GM12878 (cell line): ENCODE results near the gene KDM5C. TPM values are rescaled to one million over a fixed set of nuclear protein-coding genes. Genes with fewer than 3 reads are reported as not detected.

Experiments
- ATAC-seq: fragments of 200-7000 bp; cut with Tn5 transposase; 3 replicates; pipeline ENCODE4 v1.9.1; 2020; ENCODE audit warnings: mild to moderate bottlenecking, moderate library complexity
- BruUV-seq: library from RNA; stranded (reverse); fragments of 400-500 nt; replicated peaks from 2 replicates; lab custom pipeline; 2021; lab: Mats Ljungman, UMichigan
- CTCF ChIA-PET: fragments of 300-600 bp; sonication (Branson Sonifier 250); formaldehyde crosslinking; extraction: SDS; loops from one replicate; lab custom pipeline; 2021; ENCODE audit warnings: inconsistent platforms; lab: Yijun Ruan, JAX
- POLR2A ChIA-PET: fragments of 350-600 bp; formaldehyde crosslinking; extraction: SDS; loops from one replicate; lab custom pipeline; 2021; ENCODE audit warnings: inconsistent platforms; lab: Charles Lee
- RAD21 ChIA-PET: fragments of 300-600 bp; sonication (Branson Sonifier 250); formaldehyde crosslinking; loops from one replicate; lab custom pipeline; 2023; ENCODE audit warnings: antibody characterized with exemption; ENCODE audit not compliant: unreplicated experiment; lab: Charles Lee
- SMC1A ChIA-PET: fragments of 300-600 bp; sonication (Branson Sonifier 250); formaldehyde crosslinking; loops from one replicate; lab custom pipeline; 2023; ENCODE audit not compliant: unreplicated experiment, uncharacterized antibody; lab: Charles Lee
- DNase-seq: peaks from one replicate; pipeline ENCODE4 v3.0.0-alpha.2; 2011; ENCODE audit warnings: low read depth, low spot score
- FAIRE-seq: peaks from 3 replicates; lab custom pipeline; 2011; peaks lifted over from hg19 to GRCh38; lab: Jason Lieb, UNC
- H2AFZ ChIP-seq: 2 replicates; pipeline ENCODE4 v1.6.0; 2011; ENCODE audit warnings: low read depth, low read length, control low read depth; ENCODE audit not compliant: control insufficient read depth
- H3K27ac ChIP-seq: 2 replicates; pipeline ENCODE4 v1.5.1; 2011; ENCODE audit warnings: control low read depth; ENCODE audit not compliant: control insufficient read depth, insufficient read depth
- H3K27me3 ChIP-seq, 2 experiments: replicated peaks in 1 of 2; 2 replicates each; pipeline versions ENCODE4 v1.6.0 to v1.6.1; 2011; ENCODE audit warnings: low read length in 1 of 2; ENCODE audit not compliant: control insufficient read depth in 2 of 2, insufficient read depth in 2 of 2
- H3K36me3 ChIP-seq, 2 experiments: 2 replicates each; pipeline ENCODE4 v1.5.1; 2011; ENCODE audit warnings: low read length in 1 of 2; ENCODE audit not compliant: control insufficient read depth in 2 of 2, insufficient read depth in 2 of 2
- H3K4me1 ChIP-seq: 2 replicates; pipeline ENCODE4 v1.6.1; 2011; ENCODE audit warnings: mild to moderate bottlenecking, low read length, moderate library complexity, mixed read lengths; ENCODE audit not compliant: control insufficient read depth, insufficient read depth
- H3K4me2 ChIP-seq: 2 replicates; pipeline ENCODE4 v1.6.0; 2011; ENCODE audit warnings: control low read depth; ENCODE audit not compliant: control insufficient read depth, insufficient read depth
- H3K4me3 ChIP-seq: fragments of 200-600 bp; sonication (generic); 2 replicates; pipeline ENCODE4 v1.5.1; 2016
- H3K79me2 ChIP-seq: 2 replicates; pipeline ENCODE4 v1.6.0; 2011; ENCODE audit warnings: low read length; ENCODE audit not compliant: control insufficient read depth, insufficient read depth
- H3K9ac ChIP-seq: 2 replicates; pipeline ENCODE4 v1.8.0; 2011; ENCODE audit warnings: low read length, control low read depth, mixed read lengths; ENCODE audit not compliant: control insufficient read depth, insufficient read depth
- H3K9me3 ChIP-seq: replicated peaks from 3 replicates; pipeline ENCODE4 v1.5.1; 2011; ENCODE audit warnings: mild to moderate bottlenecking, low read length; ENCODE audit not compliant: control insufficient read depth, insufficient read depth
- H4K20me1 ChIP-seq: 2 replicates; pipeline ENCODE4 v1.6.0; 2011; ENCODE audit not compliant: control insufficient read depth, insufficient read depth
- CBX5 ChIP-seq: sonication (generic); IDR thresholded peaks from 2 replicates; pipeline ENCODE4 v1.6.1; 2016; ENCODE audit warnings: low read depth, moderate library complexity, mild to moderate bottlenecking, inconsistent platforms
- CEBPB ChIP-seq, 2 experiments: fragments of 150-350 bp in 1 of 2; IDR thresholded peaks; 2 replicates each; pipeline ENCODE4 v1.6.1; 2012 to 2014; ENCODE audit warnings: low read depth in 2 of 2, low read length in 2 of 2, borderline replicate concordance in 1 of 2, inconsistent platforms in 1 of 2
- ETV6 ChIP-seq, 2 experiments: fragments of 450-650 bp in 1 of 2; IDR thresholded peaks in 1 of 2; conservative IDR thresholded peaks in 1 of 2; 2 replicates each; pipeline ENCODE4 v1.6.1; 2014; ENCODE audit warnings: antibody characterized with exemption in 1 of 2, borderline replicate concordance in 1 of 2, low read depth in 1 of 2, mild to moderate bottlenecking in 1 of 2, moderate library complexity in 1 of 2
- HDGF ChIP-seq: fragments of 450-650 bp; IDR thresholded peaks from 2 replicates; pipeline ENCODE4 v1.6.1; 2016; ENCODE audit warnings: antibody characterized with exemption
- RCOR1 ChIP-seq: conservative IDR thresholded peaks from 2 replicates; pipeline ENCODE4 v1.6.1; 2012; ENCODE audit warnings: low read depth, low read length, improper control_type of control experiment
- WGBS: methylation state at CpG from one replicate; pipeline ENCODE4 v1.1.6; 2016; ENCODE audit warnings: low lambda C conversion rate; ENCODE audit not compliant: insufficient replicate concordance, insufficient coverage; ENCODE audit errors: missing lambda C conversion rate; 5-methylcytosine and 5-hydroxymethylcytosine counted together
- in situ Hi-C: fragments of 300-500 bp; cut with MboI; formaldehyde crosslinking; loops from 9 replicates; pipeline ENCODE4 v1.14.3; 2018; ENCODE audit warnings: mixed read lengths
- intact Hi-C: fragments of 100-400 bp; cut with micrococcal nuclease; formaldehyde crosslinking; loops from one replicate; pipeline ENCODE4 v1.14.2; 2022; ENCODE audit not compliant: unreplicated experiment
- polyA plus RNA-seq, 11 experiments: library from polyadenylated mRNA; depleted of rRNA in 4 of 11; unstranded in 6 of 11; stranded (reverse) in 5 of 11; fragments of >200 nt; fragmentation: Nextera tagmentation in 4 of 11; fragmentation: Illumina TruSeq in 1 of 11; extraction: Ambion mirVana in 4 of 11; extraction: Trizol in 1 of 11; gene quantifications; 1 replicate in 1 of 11; 2 replicates in 10 of 11; pipeline versions ENCODE4 v1.2.1 to v1.2.3, GENCODE V29; 2011 to 2016; ENCODE audit warnings: inconsistent platforms in 2 of 11, missing spikeins in 2 of 11, low read depth in 1 of 11
- total RNA-seq, 4 experiments: library from RNA; depleted of rRNA in 3 of 4; stranded (reverse); fragments of >200 nt in 3 of 4; fragmentation: Illumina TruSeq in 1 of 4; extraction: Trizol in 1 of 4; gene quantifications; 2 replicates each; pipeline versions ENCODE4 v1.2.1 to v1.2.3, GENCODE V29; 2013 to 2021
- TF ChIP-seq, protein P1 (sequence below): IDR thresholded peaks from 2 replicates; pipeline ENCODE4 v1.6.1; 2012; ENCODE audit warnings: improper control_type of control experiment, low read depth, low read length; ENCODE audit not compliant: insufficient replicate concordance
- TF ChIP-seq, protein P2 (sequence below), 3 experiments: IDR thresholded peaks in 2 of 3; conservative IDR thresholded peaks in 1 of 3; 2 replicates each; pipeline ENCODE4 v1.5.1; 2011; ENCODE audit warnings: low read depth in 3 of 3, low read length in 3 of 3, mild to moderate bottlenecking in 3 of 3, control low read depth in 2 of 3, moderate library complexity in 2 of 3, inconsistent platforms in 1 of 3, mixed read lengths in 1 of 3; ENCODE audit not compliant: control insufficient read depth in 2 of 3, insufficient read depth in 1 of 3; ENCODE audit errors: extremely low read depth in 1 of 3

Gene KDM5C
- total and polyA plus RNA-seq, 10 of the 15 experiments (the other 5 are each of a cell fraction or from before 2014, with no cell fraction given), result 1.5 to 110 (median 53.0) TPM

DNA sequence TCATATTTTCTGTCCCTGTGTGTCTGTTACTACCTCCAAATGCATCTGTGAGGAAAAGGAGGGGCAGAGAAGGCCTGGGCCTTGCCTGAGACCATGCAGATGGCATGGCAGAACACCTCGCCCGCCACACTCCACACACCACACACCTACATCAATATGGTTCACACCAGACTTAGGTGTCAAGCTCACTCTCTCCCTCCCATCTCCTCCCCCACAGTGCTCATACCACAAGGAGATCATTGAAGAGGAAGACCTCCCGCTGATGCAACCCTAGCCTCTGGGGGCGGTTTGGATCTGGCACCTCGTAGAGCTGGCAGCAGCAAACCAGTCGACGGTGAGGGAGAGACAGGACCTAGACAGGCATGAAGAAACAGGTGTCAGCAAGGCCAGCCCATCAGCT is 16.6 kb upstream of the KDM5C start (continued):
- TF ChIP-seq, protein P1, sequence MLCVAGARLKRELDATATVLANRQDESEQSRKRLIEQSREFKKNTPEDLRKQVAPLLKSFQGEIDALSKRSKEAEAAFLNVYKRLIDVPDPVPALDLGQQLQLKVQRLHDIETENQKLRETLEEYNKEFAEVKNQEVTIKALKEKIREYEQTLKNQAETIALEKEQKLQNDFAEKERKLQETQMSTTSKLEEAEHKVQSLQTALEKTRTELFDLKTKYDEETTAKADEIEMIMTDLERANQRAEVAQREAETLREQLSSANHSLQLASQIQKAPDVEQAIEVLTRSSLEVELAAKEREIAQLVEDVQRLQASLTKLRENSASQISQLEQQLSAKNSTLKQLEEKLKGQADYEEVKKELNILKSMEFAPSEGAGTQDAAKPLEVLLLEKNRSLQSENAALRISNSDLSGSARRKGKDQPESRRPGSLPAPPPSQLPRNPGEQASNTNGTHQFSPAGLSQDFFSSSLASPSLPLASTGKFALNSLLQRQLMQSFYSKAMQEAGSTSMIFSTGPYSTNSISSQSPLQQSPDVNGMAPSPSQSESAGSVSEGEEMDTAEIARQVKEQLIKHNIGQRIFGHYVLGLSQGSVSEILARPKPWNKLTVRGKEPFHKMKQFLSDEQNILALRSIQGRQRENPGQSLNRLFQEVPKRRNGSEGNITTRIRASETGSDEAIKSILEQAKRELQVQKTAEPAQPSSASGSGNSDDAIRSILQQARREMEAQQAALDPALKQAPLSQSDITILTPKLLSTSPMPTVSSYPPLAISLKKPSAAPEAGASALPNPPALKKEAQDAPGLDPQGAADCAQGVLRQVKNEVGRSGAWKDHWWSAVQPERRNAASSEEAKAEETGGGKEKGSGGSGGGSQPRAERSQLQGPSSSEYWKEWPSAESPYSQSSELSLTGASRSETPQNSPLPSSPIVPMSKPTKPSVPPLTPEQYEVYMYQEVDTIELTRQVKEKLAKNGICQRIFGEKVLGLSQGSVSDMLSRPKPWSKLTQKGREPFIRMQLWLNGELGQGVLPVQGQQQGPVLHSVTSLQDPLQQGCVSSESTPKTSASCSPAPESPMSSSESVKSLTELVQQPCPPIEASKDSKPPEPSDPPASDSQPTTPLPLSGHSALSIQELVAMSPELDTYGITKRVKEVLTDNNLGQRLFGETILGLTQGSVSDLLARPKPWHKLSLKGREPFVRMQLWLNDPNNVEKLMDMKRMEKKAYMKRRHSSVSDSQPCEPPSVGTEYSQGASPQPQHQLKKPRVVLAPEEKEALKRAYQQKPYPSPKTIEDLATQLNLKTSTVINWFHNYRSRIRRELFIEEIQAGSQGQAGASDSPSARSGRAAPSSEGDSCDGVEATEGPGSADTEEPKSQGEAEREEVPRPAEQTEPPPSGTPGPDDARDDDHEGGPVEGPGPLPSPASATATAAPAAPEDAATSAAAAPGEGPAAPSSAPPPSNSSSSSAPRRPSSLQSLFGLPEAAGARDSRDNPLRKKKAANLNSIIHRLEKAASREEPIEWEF, result no peak
- TF ChIP-seq RCOR1 (no peak), ETV6 (conservative IDR thresholded peaks at IDR 0.05 in 1 of 2, IDR thresholded peaks at IDR 0.05 in 1 of 2; ENCODE audit: borderline replicate concordance in 1 of 2, low read depth in 1 of 2) (no peak), HDGF (no peak), CBX5 (no peak)

DNA sequence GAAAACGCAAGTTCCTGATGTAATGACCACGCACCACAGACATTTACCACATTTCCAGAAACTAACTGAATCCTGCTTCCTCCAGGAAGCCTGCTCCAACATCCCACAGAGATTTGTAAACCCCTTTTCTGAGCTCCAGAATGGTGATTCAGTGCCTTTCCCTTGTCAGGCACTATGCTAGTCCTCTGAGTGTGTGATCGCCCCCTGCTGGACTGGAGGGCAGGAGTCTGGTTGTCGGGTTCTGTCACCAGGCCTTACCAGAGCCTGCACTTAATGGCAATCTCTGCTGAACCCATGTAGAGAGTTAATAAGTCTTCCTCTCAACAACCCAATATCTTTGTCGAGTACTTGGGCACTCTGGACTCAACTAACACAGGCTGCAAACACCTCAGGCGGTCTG is 14.5 kb upstream of the KDM5C start:
- no peak overlapping the region for H3K4me2 ChIP-seq
- no peaks in the 10 kb centered on the region for H3K79me2 ChIP-seq
- H2AFZ ChIP-seq, result no peak overlapping the region
- DNase-seq (no peak), ATAC-seq (peak; percentile 88)
- H3K9me3 ChIP-seq, result no peaks in the 10 kb centered on the region; the same call in 2 of the 3 replicates
- no peak overlapping the region for H3K9ac ChIP-seq
- 64% methylated on average over 6 of the region's 6 CpGs for WGBS
- no peak overlapping the region for H3K4me3 ChIP-seq
- no peaks in the 10 kb centered on the region for H3K4me1 ChIP-seq
- intact Hi-C loops, result no loop called here
- BruUV-seq, result no TSS peak
- ChIA-PET CTCF (interaction anchor here (0.7 to 1.6 kb wide), 4 partner anchors 12 to 206 kb away, joined by 3 to 5 read pairs (median 4); no protein-coding TSS in a partner anchor), SMC1A (interaction anchor here (0.9 to 1.0 kb wide), 2 partner anchors 12 to 47 kb away, joined by 3 read pairs; no protein-coding TSS in a partner anchor), RAD21 (no interaction called here)
- H3K27me3 ChIP-seq, result no peaks in the 10 kb centered on the region; a peak in 1 of 4 replicates
- no peaks in the 10 kb centered on the region for H3K36me3 ChIP-seq
- no peak for TF ChIP-seq CEBPB (IDR thresholded peaks at IDR 0.05; ENCODE audit: borderline replicate concordance in 1 of 2, low read depth in 2 of 2, low read length in 2 of 2)
- TF ChIP-seq, protein P2, sequence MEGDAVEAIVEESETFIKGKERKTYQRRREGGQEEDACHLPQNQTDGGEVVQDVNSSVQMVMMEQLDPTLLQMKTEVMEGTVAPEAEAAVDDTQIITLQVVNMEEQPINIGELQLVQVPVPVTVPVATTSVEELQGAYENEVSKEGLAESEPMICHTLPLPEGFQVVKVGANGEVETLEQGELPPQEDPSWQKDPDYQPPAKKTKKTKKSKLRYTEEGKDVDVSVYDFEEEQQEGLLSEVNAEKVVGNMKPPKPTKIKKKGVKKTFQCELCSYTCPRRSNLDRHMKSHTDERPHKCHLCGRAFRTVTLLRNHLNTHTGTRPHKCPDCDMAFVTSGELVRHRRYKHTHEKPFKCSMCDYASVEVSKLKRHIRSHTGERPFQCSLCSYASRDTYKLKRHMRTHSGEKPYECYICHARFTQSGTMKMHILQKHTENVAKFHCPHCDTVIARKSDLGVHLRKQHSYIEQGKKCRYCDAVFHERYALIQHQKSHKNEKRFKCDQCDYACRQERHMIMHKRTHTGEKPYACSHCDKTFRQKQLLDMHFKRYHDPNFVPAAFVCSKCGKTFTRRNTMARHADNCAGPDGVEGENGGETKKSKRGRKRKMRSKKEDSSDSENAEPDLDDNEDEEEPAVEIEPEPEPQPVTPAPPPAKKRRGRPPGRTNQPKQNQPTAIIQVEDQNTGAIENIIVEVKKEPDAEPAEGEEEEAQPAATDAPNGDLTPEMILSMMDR (IDR thresholded peaks at IDR 0.05 in 2 of 3, conservative IDR thresholded peaks at IDR 0.05 in 1 of 3; ENCODE audit: control insufficient read depth in 2 of 3, extremely low read depth in 1 of 3, insufficient read depth in 1 of 3, low read depth in 3 of 3, low read length in 3 of 3), result peak; percentile 5 to 37 (median 20); a peak in 2 of 6 replicates
- TF ChIP-seq, protein P1, result no peak
- TF ChIP-seq, all 136 proteins: peak for 1
- no peak overlapping the region for H3K27ac ChIP-seq
- in situ Hi-C loops, result no loop called here
- POLR2A ChIA-PET, result no interaction called here
- no peaks in the 10 kb centered on the region for H4K20me1 ChIP-seq
- FAIRE-seq, result no peak
